Panc1 (cell line): ENCODE measurements around the gene TRIM27. TPM values are rescaled to one million over a fixed set of nuclear protein-coding genes. Genes with fewer than 3 reads are reported as not detected.
A peak's percentile ranks its signal among the peaks of the same experiment; 100 is the strongest.

Experiments used
- ATAC-seq: fragments of 200-7000 bp; cut with Tn5 transposase; 2 replicates; pipeline ENCODE4 v1.9.1; 2020; ENCODE audit warnings: mild to moderate bottlenecking, moderate library complexity
- BruUV-seq: library from RNA; stranded (reverse); fragments of 400-500 nt; replicated peaks from 2 replicates; lab custom pipeline; 2021; lab: Mats Ljungman, UMichigan
- CTCF ChIA-PET: fragments of 300-600 bp; sonication (Branson Sonifier 250); formaldehyde crosslinking; loops from one replicate; lab custom pipeline; 2022; ENCODE audit warnings: antibody characterized with exemption; lab: Charles Lee
- POLR2A ChIA-PET: fragments of 300-600 bp; sonication (Branson Sonifier 250); formaldehyde crosslinking; loops from one replicate; lab custom pipeline; 2022; ENCODE audit warnings: antibody characterized with exemption; lab: Charles Lee
- DNase-seq: peaks from one replicate; pipeline ENCODE4 v3.0.0-alpha.2; 2010; ENCODE audit warnings: low read depth, low spot score
- H3K27ac ChIP-seq: 2 replicates; pipeline ENCODE4 v1.5.1; 2011; ENCODE audit warnings: mild to moderate bottlenecking, low read length, inconsistent platforms
- H3K27me3 ChIP-seq: fragments of 200-500 bp; sonication (Bioruptor generic); 2 replicates; pipeline ENCODE4 v1.6.0; 2014; ENCODE audit warnings: low read length, inconsistent platforms; ENCODE audit not compliant: control insufficient read depth, insufficient read depth
- H3K36me3 ChIP-seq: fragments of 200-500 bp; sonication (Bioruptor generic); 2 replicates; pipeline ENCODE4 v1.5.1; 2014; ENCODE audit warnings: inconsistent platforms, mild to moderate bottlenecking, low read length, moderate library complexity; ENCODE audit not compliant: control insufficient read depth, insufficient read depth
- H3K4me1 ChIP-seq: 2 replicates; pipeline ENCODE4 v1.5.1; 2011; ENCODE audit warnings: inconsistent platforms, mild to moderate bottlenecking, low read length, moderate library complexity; ENCODE audit not compliant: control insufficient read depth, insufficient read depth
- H3K4me3 ChIP-seq, 2 experiments: 2 replicates each; pipeline ENCODE4 v1.5.1; 2011 to 2012; ENCODE audit warnings: low read depth in 2 of 2, low read length in 2 of 2, mild to moderate bottlenecking in 2 of 2, inconsistent platforms in 1 of 2, moderate library complexity in 1 of 2
- H3K9me3 ChIP-seq: fragments of 200-500 bp; sonication (Bioruptor generic); 2 replicates; pipeline ENCODE4 v1.5.1; 2014; ENCODE audit warnings: low read depth, mild to moderate bottlenecking, inconsistent platforms, low read length, moderate library complexity; ENCODE audit not compliant: control insufficient read depth, insufficient read depth
- CTCF ChIP-seq: fragments of 450-650 bp; IDR thresholded peaks from 2 replicates; pipeline ENCODE4 v1.5.1; 2017; ENCODE audit warnings: mild to moderate bottlenecking
- POLR2AphosphoS5 ChIP-seq: IDR thresholded peaks from 2 replicates; pipeline ENCODE4 v1.6.1; 2012; ENCODE audit warnings: mild to moderate bottlenecking, low read depth, low read length, moderate library complexity
- REST ChIP-seq, 2 experiments: IDR thresholded peaks; 2 replicates each; pipeline ENCODE4 v1.6.1; 2011 to 2012; ENCODE audit warnings: low read depth in 2 of 2, control low read depth in 1 of 2, low read length in 1 of 2, mild to moderate bottlenecking in 1 of 2, moderate library complexity in 1 of 2; ENCODE audit not compliant: insufficient read depth in 1 of 2
- SIN3A ChIP-seq: IDR thresholded peaks from 2 replicates; pipeline ENCODE4 v1.6.1; 2012; ENCODE audit warnings: low read depth, mild to moderate bottlenecking, low read length, moderate library complexity, borderline replicate concordance; ENCODE audit not compliant: insufficient read depth
- TCF7L2 ChIP-seq: IDR thresholded peaks from 2 replicates; pipeline ENCODE4 v1.6.1; 2011; ENCODE audit warnings: mild to moderate bottlenecking, low read depth, low read length, inconsistent platforms
- in situ Hi-C: cut with HindIII; loops from 2 replicates; pipeline ENCODE4 v1.10.0; 2016; ENCODE audit warnings: low sequenced_read_pairs, low pct_unique_long_range_greater_than_20kb
- intact Hi-C: fragments of 100-400 bp; cut with micrococcal nuclease; formaldehyde crosslinking; loops from one replicate; pipeline ENCODE4 v1.10.0; 2022; ENCODE audit not compliant: unreplicated experiment
- total RNA-seq: library from RNA; stranded (reverse); gene quantifications from one replicate; pipeline ENCODE4 v1.2.1, GENCODE V29; 2021; ENCODE audit not compliant: unreplicated experiment

The TRIM27 gene
- total RNA-seq, 1 experiment from 2014 or later, result 53.0 TPM

GRCh38 chr6:28898710-28898965 lies 25.1 kb downstream of the TRIM27 start:
- ChIA-PET POLR2A (no interaction called here), CTCF (no interaction called here)
- ATAC-seq, result no peak
- peak overlapping the region; percentile 57 to 92 for H3K4me3 ChIP-seq
- H3K4me1 ChIP-seq, result peaks cover 5% of the 10 kb centered on the region
- intact Hi-C loops (loop anchor here (5.0 kb wide), 1 partner anchor 44 kb away; no protein-coding TSS in a partner anchor), in situ Hi-C loops (no loop called here)
- no peak for DNase-seq
- peaks cover 14% of the 10 kb centered on the region for H3K36me3 ChIP-seq
- no TSS peak for BruUV-seq
- H3K27ac ChIP-seq, result no peak overlapping the region
- no peaks in the 10 kb centered on the region for H3K9me3 ChIP-seq
- no peaks in the 10 kb centered on the region for H3K27me3 ChIP-seq
- no peak for TF ChIP-seq POLR2AphosphoS5
- TF ChIP-seq CTCF, result peak; percentile 43; the same call in 1 of the 2 replicates
- no peak for TF ChIP-seq TCF7L2

GRCh38 chr6:28897369-28897745 lies 26.4 kb downstream of the TRIM27 start:
- Histone ChIP-seq H3K27me3 (no peaks in the 10 kb centered on the region), H3K9me3 (no peaks in the 10 kb centered on the region), H3K4me3 (peak overlapping the region; percentile 89 to 92), H3K36me3 (peaks cover 10% of the 10 kb centered on the region), H3K27ac (peak overlapping the region; percentile 91), H3K4me1 (peaks cover 5% of the 10 kb centered on the region)
- in situ Hi-C loops (no loop called here), intact Hi-C loops (loop anchor here (5.0 kb wide), 1 partner anchor 45 kb away; no protein-coding TSS in a partner anchor)
- no TSS peak for BruUV-seq
- POLR2A ChIA-PET, result interaction anchor here (1.4 kb wide), 1 partner anchor 31 kb away, joined by 4 read pairs; no protein-coding TSS in a partner anchor
- CTCF ChIA-PET, result no interaction called here
- DNase-seq, result no peak
- no peak for ATAC-seq
- peak; percentile 15; the same call in 1 of the 2 replicates for TF ChIP-seq CTCF
- TF ChIP-seq SIN3A, result no peak

- no peaks in the 10 kb centered on the region for H3K9me3 ChIP-seq
- peaks cover 5% of the 10 kb centered on the region for H3K4me1 ChIP-seq
- peaks cover 6% of the 10 kb centered on the region for H3K36me3 ChIP-seq
- no peaks in the 10 kb centered on the region for H3K27me3 ChIP-seq
- intact Hi-C loops, result loop anchor here (1.0 to 5.0 kb wide), 2 partner anchors 46 to 58 kb away; no protein-coding TSS in a partner anchor
- BruUV-seq, result no TSS peak
- ChIA-PET POLR2A (interaction anchor here (1.4 kb wide), 1 partner anchor 30 kb away, joined by 4 read pairs; no protein-coding TSS in a partner anchor), CTCF (interaction anchor here (0.5 to 1.0 kb wide), 2 partner anchors 59 to 73 kb away, joined by 5 to 9 read pairs; no protein-coding TSS in a partner anchor)
- peak overlapping the region; percentile 89 to 92 for H3K4me3 ChIP-seq
- ATAC-seq (peak; percentile 49), DNase-seq (peak; percentile 52)
- peak overlapping the region; percentile 91 for H3K27ac ChIP-seq
- in situ Hi-C loops, result no loop called here
- no peak for TF ChIP-seq REST (IDR thresholded peaks at IDR 0.05; ENCODE audit: insufficient read depth in 1 of 2, low read depth in 2 of 2, low read length in 1 of 2)
- peak; percentile 45; the same call in 1 of the 2 replicates for TF ChIP-seq TCF7L2
Observed at GRCh38 chr6:28896505-28897368, 27.0 kb downstream of the TRIM27 start.
